Measurements from ENCODE around the gene RRAS2.
"Not testable (repeated sequence)": the region's sequence is repeated elsewhere in the genome, so short reads cannot be mapped to it uniquely, and the experiment has no call there.

Gene RRAS2

GRCh38 chr11:14371249-14371648, 12.3 kb upstream of the RRAS2 start:
- DNase-seq (ENCODE audit: low read depth), result no peak

- no peak for DNase-seq (ENCODE audit: low read depth)
Observed at GRCh38 chr11:14370496-14370895, 11.5 kb upstream of the RRAS2 start.

GRCh38 chr11:14369598-14369997, 10.6 kb upstream of the RRAS2 start:
- DNase-seq (ENCODE audit: low read depth), result no peak

GRCh38 chr11:14366936-14367335, 8.0 kb upstream of the RRAS2 start:
- no peak for DNase-seq (ENCODE audit: low read depth)

- no peak for DNase-seq (ENCODE audit: low read depth)
Observed at GRCh38 chr11:14364322-14364721, 5.3 kb upstream of the RRAS2 start.

- DNase-seq (ENCODE audit: low read depth), result no peak
Observed at GRCh38 chr11:14362611-14363010, 3.6 kb upstream of the RRAS2 start.

GRCh38 chr11:14361951-14362350, 3.0 kb upstream of the RRAS2 start:
- DNase-seq (ENCODE audit: low read depth), result no peak

GRCh38 chr11:14360976-14361375, 2.0 kb upstream of the RRAS2 start:
- no peak for DNase-seq (ENCODE audit: low read depth)

- no peak for DNase-seq (ENCODE audit: low read depth)
Observed at GRCh38 chr11:14359501-14360031, 583 bp upstream of the RRAS2 start.

- DNase-seq (ENCODE audit: low read depth), result no peak
Observed at GRCh38 chr11:14357881-14358728, 878 bp downstream of the RRAS2 start.

GRCh38 chr11:14356342-14356741, 2.6 kb downstream of the RRAS2 start:
- DNase-seq (ENCODE audit: low read depth), result no peak

- DNase-seq (ENCODE audit: low read depth), result not testable (repeated sequence)
Observed at GRCh38 chr11:14354604-14355003, 4.4 kb downstream of the RRAS2 start.

GRCh38 chr11:14350716-14351238, 8.2 kb downstream of the RRAS2 start:
- DNase-seq (ENCODE audit: low read depth), result no peak

- DNase-seq (ENCODE audit: low read depth), result no peak
Observed at GRCh38 chr11:14350215-14350614, 8.8 kb downstream of the RRAS2 start.

- no peak for DNase-seq (ENCODE audit: low read depth)
Observed at GRCh38 chr11:14347991-14348390, 11.0 kb downstream of the RRAS2 start.

- no peak for DNase-seq (ENCODE audit: low read depth)
Observed at GRCh38 chr11:14347494-14347893, 11.5 kb downstream of the RRAS2 start.

GRCh38 chr11:14346303-14346955, 12.6 kb downstream of the RRAS2 start:
- DNase-seq (ENCODE audit: low read depth), result no peak

GRCh38 chr11:14345668-14346067, 13.3 kb downstream of the RRAS2 start:
- no peak for DNase-seq (ENCODE audit: low read depth)

GRCh38 chr11:14345016-14345415, 14.0 kb downstream of the RRAS2 start:
- DNase-seq (ENCODE audit: low read depth), result not testable (repeated sequence)

- DNase-seq (ENCODE audit: low read depth), result no peak
Observed at GRCh38 chr11:14342906-14343305, 16.1 kb downstream of the RRAS2 start.

GRCh38 chr11:14341968-14342367, 17.0 kb downstream of the RRAS2 start:
- no peak for DNase-seq (ENCODE audit: low read depth)

GRCh38 chr11:14340721-14341120, 18.3 kb downstream of the RRAS2 start:
- no peak for DNase-seq (ENCODE audit: low read depth)

GRCh38 chr11:14339356-14339755, 19.6 kb downstream of the RRAS2 start:
- DNase-seq (ENCODE audit: low read depth), result no peak
